ENCODE measurements around the gene MAP2K4. TPM values are rescaled to one million over a fixed set of nuclear protein-coding genes. Genes with fewer than 3 reads are reported as not detected.
A peak's percentile ranks its signal among the peaks of the same experiment; 100 is the strongest.
"Not testable (repeated sequence)": the region's sequence is repeated elsewhere in the genome, so short reads cannot be mapped to it uniquely, and the experiment has no call there.

The MAP2K4 gene
- 10 to 100 TPM; 17.6 to 28.6 (median 24.0) TPM for total RNA-seq

GRCh38 chr17:12020642-12021622 is at the start of gene MAP2K4:
MAP2K4 (plus strand) TSS chr17:12020877; CDS start chr17:12020887, 10 bp downstream.
- WGBS, 2 donors = 0% methylated on average over 2 to 28 of the region's 123 CpGs
- peak; percentile 84 to 87 for DNase-seq (ENCODE audit: low spot score in 2 of 2)

GRCh38 chr17:11972741-11973140 is 47.9 kb upstream of the MAP2K4 start:
- DNase-seq (ENCODE audit: low spot score in 2 of 2); H3K4me3 ChIP-seq; H3K4me1 ChIP-seq; H3K27ac ChIP-seq; H3K9me3 ChIP-seq; H3K27me3 ChIP-seq: not testable (repeated sequence)
- peaks cover 0 to 24% (median 0%) of the 10 kb centered on the region in 3 donors for H3K36me3 ChIP-seq
- WGBS, 2 donors = 97% methylated on average over 19 of the region's 19 CpGs

More at GRCh38 chr17:12020642-12021622, at the start of gene MAP2K4:
- Histone ChIP-seq H3K9me3 (no peaks in the 10 kb centered on the region), H3K36me3 (no peaks in the 10 kb centered on the region), H3K4me3 (peak within 1 kb of the TSS; percentile 56 to 98 (median 89)), H3K4me1 (peaks cover 0 to 39% (median 7%) of the 10 kb centered on the region in 4 donors), H3K27ac (peak within 1 kb of the TSS; percentile 67 to 93 (median 88)), H3K27me3 (no peaks in the 10 kb centered on the region)
- TF ChIP-seq POLR2A (IDR thresholded peaks at IDR 0.05) = peak; percentile 91 to 95
- TF ChIP-seq EP300 (IDR thresholded peaks at IDR 0.05) = peak in 1 of 2 donors; percentile 80
- TF ChIP-seq CTCF (IDR thresholded peaks at IDR 0.05) = peak in 2 of 5 experiments; percentile 22 to 32

GRCh38 chr17:11979795-11980194 is 40.9 kb upstream of the MAP2K4 start:
- Histone ChIP-seq H3K27ac (no peak overlapping the region), H3K4me3 (no peak overlapping the region), H3K27me3 (no peaks in the 10 kb centered on the region), H3K4me1 (no peaks in the 10 kb centered on the region), H3K36me3 (peaks cover 3 to 54% (median 6%) of the 10 kb centered on the region in 3 donors), H3K9me3 (no peaks in the 10 kb centered on the region)
- 83 to 92% methylated on average over 3 of the region's 3 CpGs for WGBS, 2 donors
- DNase-seq (ENCODE audit: low spot score in 2 of 2) = no peak
- TF ChIP-seq CTCF (IDR thresholded peaks at IDR 0.05) = no peak
- no peak for TF ChIP-seq EP300 (IDR thresholded peaks at IDR 0.05)
- no peak for TF ChIP-seq POLR2A (IDR thresholded peaks at IDR 0.05)

- Histone ChIP-seq H3K4me1 (no peaks in the 10 kb centered on the region), H3K36me3 (peaks cover 3 to 57% (median 6%) of the 10 kb centered on the region in 3 donors), H3K27me3 (no peaks in the 10 kb centered on the region), H3K4me3 (no peak overlapping the region), H3K9me3 (no peaks in the 10 kb centered on the region), H3K27ac (no peak overlapping the region)
- DNase-seq (ENCODE audit: low spot score in 2 of 2) = no peak
- 68 to 94% methylated on average over 2 of the region's 2 CpGs for WGBS, 2 donors
- peak in 1 of 5 experiments; percentile 15 for TF ChIP-seq CTCF (IDR thresholded peaks at IDR 0.05)
- TF ChIP-seq POLR2A (IDR thresholded peaks at IDR 0.05) = no peak
Observed at GRCh38 chr17:11980813-11981212, 39.9 kb upstream of the MAP2K4 start.

DNA sequence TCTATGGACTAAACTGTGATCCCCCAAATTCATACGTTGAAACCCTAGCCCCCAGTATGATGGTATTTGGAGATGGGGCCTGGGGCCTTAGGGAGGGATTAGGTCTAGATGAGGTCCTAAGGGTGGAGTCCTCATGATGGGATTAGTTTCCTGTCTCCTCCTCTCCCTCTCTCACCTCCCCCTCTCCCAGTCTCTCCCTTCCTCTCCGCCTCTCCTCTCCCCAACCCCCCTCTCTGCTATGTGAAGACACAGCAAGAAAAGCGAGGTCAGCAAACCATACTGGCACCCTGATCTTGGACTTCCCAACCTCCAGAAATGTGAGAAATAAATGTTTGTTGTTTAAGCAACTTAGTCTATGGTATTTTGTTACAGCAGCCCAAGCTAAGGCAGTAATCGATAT is 38.8 kb upstream of the MAP2K4 start:
- Histone ChIP-seq H3K4me3 (no peak overlapping the region), H3K36me3 (peaks cover 3 to 55% (median 6%) of the 10 kb centered on the region in 3 donors), H3K27me3 (no peaks in the 10 kb centered on the region), H3K4me1 (peaks cover 0 to 10% (median 3%) of the 10 kb centered on the region in 4 donors), H3K9me3 (no peaks in the 10 kb centered on the region), H3K27ac (no peak overlapping the region)
- WGBS, 2 donors = 90 to 92% methylated on average over 4 of the region's 4 CpGs
- TF ChIP-seq POLR2A (IDR thresholded peaks at IDR 0.05) (no peak), EP300 (IDR thresholded peaks at IDR 0.05) (no peak), CTCF (IDR thresholded peaks at IDR 0.05) (no peak)
- DNase-seq (ENCODE audit: low spot score in 2 of 2) = no peak
